GM23338 (cell line): ENCODE measurements around the gene IER3IP1. TPM values are rescaled to one million over a fixed set of nuclear protein-coding genes. Genes with fewer than 3 reads are reported as not detected.

Experiments
- ATAC-seq: fragments of 200-7000 bp; cut with Tn5 transposase; 3 replicates; pipeline ENCODE4 v1.9.1; 2020
- DNase-seq: peaks from one replicate; pipeline ENCODE4 v3.0.0-alpha.2; 2015; ENCODE audit warnings: low spot score
- H2AFZ ChIP-seq: fragments of 200-600 bp; sonication (generic); 2 replicates; pipeline ENCODE4 v1.8.0; 2016; ENCODE audit warnings: antibody characterized with exemption, mild to moderate bottlenecking, moderate library complexity
- H3F3A ChIP-seq: fragments of 200-600 bp; sonication (generic); replicated peaks from 2 replicates; pipeline ENCODE4 v1.8.0; 2017; ENCODE audit warnings: antibody characterized with exemption, mixed run types, low read depth
- H3K27ac ChIP-seq: fragments of 200-600 bp; sonication (generic); 2 replicates; pipeline ENCODE4 v1.6.1; 2016; ENCODE audit warnings: low read depth
- H3K27me3 ChIP-seq: fragments of 200-600 bp; sonication (generic); 2 replicates; pipeline ENCODE4 v1.8.0; 2016; ENCODE audit warnings: mild to moderate bottlenecking, mixed run types, moderate library complexity; ENCODE audit not compliant: insufficient read depth
- H3K36me3 ChIP-seq: fragments of 200-600 bp; sonication (generic); 2 replicates; pipeline ENCODE4 v1.8.0; 2016; ENCODE audit warnings: mild to moderate bottlenecking; ENCODE audit not compliant: insufficient read depth
- H3K4me1 ChIP-seq: fragments of 200-600 bp; sonication (generic); 2 replicates; pipeline ENCODE4 v1.8.0; 2016; ENCODE audit warnings: mild to moderate bottlenecking, moderate library complexity; ENCODE audit not compliant: insufficient read depth
- H3K4me2 ChIP-seq: fragments of 200-600 bp; sonication (generic); 2 replicates; pipeline ENCODE4 v1.7.1; 2017; ENCODE audit warnings: mixed run types
- H3K4me3 ChIP-seq: fragments of 200-600 bp; sonication (generic); 2 replicates; pipeline ENCODE4 v1.6.1; 2016; ENCODE audit warnings: mixed run types
- H3K79me2 ChIP-seq: fragments of 200-600 bp; sonication (generic); replicated peaks from 2 replicates; pipeline ENCODE4 v1.8.0; 2017; ENCODE audit warnings: mild to moderate bottlenecking; ENCODE audit not compliant: insufficient read depth
- H3K9me2 ChIP-seq: fragments of 200-600 bp; sonication (generic); 2 replicates; pipeline ENCODE4 v1.8.0; 2017; ENCODE audit not compliant: insufficient read depth
- H4K20me1 ChIP-seq: fragments of 200-600 bp; sonication (generic); replicated peaks from 2 replicates; pipeline ENCODE4 v1.8.0; 2017; ENCODE audit warnings: mild to moderate bottlenecking; ENCODE audit not compliant: insufficient read depth
- H3K27ac Mint-ChIP-seq: 2 replicates; pipeline ENCODE4 v1.8.0; 2020; ENCODE audit warnings: inconsistent platforms, mild to moderate bottlenecking, moderate library complexity, mixed read lengths
- H3K27me3 Mint-ChIP-seq: 3 replicates; pipeline ENCODE4 v1.8.0; 2022; ENCODE audit warnings: low read depth, mild to moderate bottlenecking, moderate library complexity, mixed read lengths, inconsistent platforms; ENCODE audit not compliant: insufficient read depth, poor library complexity
- H3K36me3 Mint-ChIP-seq: 3 replicates; pipeline ENCODE4 v1.8.0; 2021; ENCODE audit warnings: low read depth, mild to moderate bottlenecking, inconsistent platforms, moderate library complexity, mixed read lengths
- H3K4me1 Mint-ChIP-seq: 3 replicates; pipeline ENCODE4 v1.8.0; 2020; ENCODE audit warnings: mild to moderate bottlenecking, inconsistent platforms, mixed read lengths
- H3K4me3 Mint-ChIP-seq: 3 replicates; pipeline ENCODE4 v1.8.0; 2021; ENCODE audit warnings: moderate library complexity, mild to moderate bottlenecking, inconsistent platforms, mixed read lengths
- H3K9me3 Mint-ChIP-seq: 3 replicates; pipeline ENCODE4 v1.8.0; 2020; ENCODE audit warnings: moderate library complexity, mild to moderate bottlenecking, inconsistent platforms, mixed read lengths
- CREB1 ChIP-seq: fragments of 250-450 bp; sonication (Bioruptor Pico); IDR thresholded peaks from 2 replicates; pipeline ENCODE4 v1.5.0; 2020; ENCODE audit warnings: low read depth, mild to moderate bottlenecking, moderate library complexity
- EZH2 ChIP-seq: fragments of 200-600 bp; sonication (generic); IDR thresholded peaks from one replicate; pipeline ENCODE4 v1.8.0; 2017; ENCODE audit warnings: antibody characterized with exemption, mild to moderate bottlenecking, low read depth; ENCODE audit not compliant: unreplicated experiment
- EZH2phosphoT487 ChIP-seq: fragments of 200-600 bp; sonication (generic); IDR thresholded peaks from one replicate; pipeline ENCODE4 v1.8.1; 2018; ENCODE audit warnings: antibody characterized with exemption; ENCODE audit not compliant: unreplicated experiment
- JUNB ChIP-seq: IDR thresholded peaks from one replicate; pipeline ENCODE4 v1.6.1; 2016; ENCODE audit warnings: antibody characterized with exemption; ENCODE audit not compliant: unreplicated experiment
- NANOG ChIP-seq: IDR thresholded peaks from 2 replicates; pipeline ENCODE4 v1.6.1; 2016; ENCODE audit warnings: antibody characterized with exemption, borderline replicate concordance
- POLR2AphosphoS5 ChIP-seq: IDR thresholded peaks from 2 replicates; pipeline ENCODE4 v1.6.1; 2016; ENCODE audit warnings: antibody characterized with exemption, low read depth
- REST ChIP-seq: IDR thresholded peaks from one replicate; pipeline ENCODE4 v1.6.1; 2018; ENCODE audit warnings: antibody characterized with exemption; ENCODE audit not compliant: unreplicated experiment
- STAT1 ChIP-seq: IDR thresholded peaks from one replicate; pipeline ENCODE4 v1.6.1; 2016; ENCODE audit warnings: antibody characterized with exemption; ENCODE audit not compliant: unreplicated experiment
- ZNF114 ChIP-seq: fragments of 250-450 bp; sonication (Bioruptor Pico); IDR thresholded peaks from 2 replicates; pipeline ENCODE4 v1.5.0; 2020; ENCODE audit warnings: mild to moderate bottlenecking, moderate library complexity
- ZNF331 ChIP-seq: fragments of 250-450 bp; sonication (Bioruptor Pico); IDR thresholded peaks from 2 replicates; pipeline ENCODE4 v1.5.0; 2020; ENCODE audit warnings: low read depth, mild to moderate bottlenecking, moderate library complexity
- ZNF462 ChIP-seq: fragments of 250-450 bp; sonication (Bioruptor Pico); IDR thresholded peaks from 2 replicates; pipeline ENCODE4 v1.5.0; 2020; ENCODE audit warnings: mild to moderate bottlenecking, moderate library complexity
- polyA plus RNA-seq: library from polyadenylated mRNA; unstranded; fragments of >200 nt; fragmentation: Nextera tagmentation; extraction: Ambion mirVana; gene quantifications from 2 replicates; pipeline ENCODE4 v1.2.1, GENCODE V29; 2016
- total RNA-seq: library from RNA; depleted of rRNA; stranded (reverse); fragments of >200 nt; shearing (Covaris generic); gene quantifications from 2 replicates; pipeline ENCODE4 v1.2.3, GENCODE V29; 2014
- TF ChIP-seq, protein P1 (sequence below): IDR thresholded peaks from 2 replicates; pipeline ENCODE4 v1.6.1; 2016; ENCODE audit warnings: antibody characterized with exemption
- TF ChIP-seq, protein P2 (sequence below), 2 experiments: fragments of 200-600 bp in 1 of 2; sonication (generic) in 1 of 2; conservative IDR thresholded peaks; 2 replicates each; pipeline versions ENCODE4 v1.5.1 to v1.6.1; 2016 to 2017; ENCODE audit warnings: antibody characterized with exemption in 2 of 2, low read depth in 2 of 2, mild to moderate bottlenecking in 2 of 2, moderate library complexity in 1 of 2

Gene IER3IP1
- total and polyA plus RNA-seq, 2 experiments from 2014 or later: 12.2 to 24.0 TPM

- no peak overlapping the region for H3K27ac Mint-ChIP-seq
- no peak overlapping the region for H2AFZ ChIP-seq
These were observed 8.4 kb upstream of the IER3IP1 start for GRCh38 chr18:47184419-47185050.

More at GRCh38 chr18:47184419-47185050, 8.4 kb upstream of the IER3IP1 start:
- Histone ChIP-seq H3K79me2 (no peaks in the 10 kb centered on the region), H3K27ac (no peak overlapping the region), H4K20me1 (no peaks in the 10 kb centered on the region), H3K4me3 (no peak overlapping the region), H3K36me3 (no peaks in the 10 kb centered on the region), H3K27me3 (no peaks in the 10 kb centered on the region), H3K4me2 (no peak overlapping the region), H3K4me1 (0 out of 2 replicates have a peak, but pooled peaks cover 3% of the 10 kb centered on the region), H3F3A (no peaks in the 10 kb centered on the region), H3K9me2 (no peaks in the 10 kb centered on the region)
- H3K27me3 Mint-ChIP-seq: peaks cover 5% of the 10 kb centered on the region
- H3K9me3 Mint-ChIP-seq: peaks cover 23% of the 10 kb centered on the region
- TF ChIP-seq, protein P1, sequence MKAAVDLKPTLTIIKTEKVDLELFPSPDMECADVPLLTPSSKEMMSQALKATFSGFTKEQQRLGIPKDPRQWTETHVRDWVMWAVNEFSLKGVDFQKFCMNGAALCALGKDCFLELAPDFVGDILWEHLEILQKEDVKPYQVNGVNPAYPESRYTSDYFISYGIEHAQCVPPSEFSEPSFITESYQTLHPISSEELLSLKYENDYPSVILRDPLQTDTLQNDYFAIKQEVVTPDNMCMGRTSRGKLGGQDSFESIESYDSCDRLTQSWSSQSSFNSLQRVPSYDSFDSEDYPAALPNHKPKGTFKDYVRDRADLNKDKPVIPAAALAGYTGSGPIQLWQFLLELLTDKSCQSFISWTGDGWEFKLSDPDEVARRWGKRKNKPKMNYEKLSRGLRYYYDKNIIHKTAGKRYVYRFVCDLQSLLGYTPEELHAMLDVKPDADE: no peak
- TF ChIP-seq REST (no peak), POLR2AphosphoS5 (no peak), ZNF462 (CRISPR knock-in tag) (no peak), EZH2phosphoT487 (no peak), EZH2 (no peak), ZNF114 (CRISPR knock-in tag) (no peak), NANOG (no peak), JUNB (no peak), CREB1 (no peak), ZNF331 (CRISPR knock-in tag) (no peak), STAT1 (no peak)
- TF ChIP-seq, protein P2, sequence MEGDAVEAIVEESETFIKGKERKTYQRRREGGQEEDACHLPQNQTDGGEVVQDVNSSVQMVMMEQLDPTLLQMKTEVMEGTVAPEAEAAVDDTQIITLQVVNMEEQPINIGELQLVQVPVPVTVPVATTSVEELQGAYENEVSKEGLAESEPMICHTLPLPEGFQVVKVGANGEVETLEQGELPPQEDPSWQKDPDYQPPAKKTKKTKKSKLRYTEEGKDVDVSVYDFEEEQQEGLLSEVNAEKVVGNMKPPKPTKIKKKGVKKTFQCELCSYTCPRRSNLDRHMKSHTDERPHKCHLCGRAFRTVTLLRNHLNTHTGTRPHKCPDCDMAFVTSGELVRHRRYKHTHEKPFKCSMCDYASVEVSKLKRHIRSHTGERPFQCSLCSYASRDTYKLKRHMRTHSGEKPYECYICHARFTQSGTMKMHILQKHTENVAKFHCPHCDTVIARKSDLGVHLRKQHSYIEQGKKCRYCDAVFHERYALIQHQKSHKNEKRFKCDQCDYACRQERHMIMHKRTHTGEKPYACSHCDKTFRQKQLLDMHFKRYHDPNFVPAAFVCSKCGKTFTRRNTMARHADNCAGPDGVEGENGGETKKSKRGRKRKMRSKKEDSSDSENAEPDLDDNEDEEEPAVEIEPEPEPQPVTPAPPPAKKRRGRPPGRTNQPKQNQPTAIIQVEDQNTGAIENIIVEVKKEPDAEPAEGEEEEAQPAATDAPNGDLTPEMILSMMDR (conservative IDR thresholded peaks at IDR 0.05; ENCODE audit: low read depth in 2 of 2): no peak
- peaks cover 14% of the 10 kb centered on the region; the same call in 2 of the 3 replicates for H3K36me3 Mint-ChIP-seq
- ATAC-seq (no peak), DNase-seq (peak; percentile 51)
- H3K4me1 Mint-ChIP-seq: no peaks in the 10 kb centered on the region; the same call in 2 of the 3 replicates
- H3K4me3 Mint-ChIP-seq: no peak overlapping the region
